ENCODE results near the gene CEP72. TPM values are rescaled to one million over a fixed set of nuclear protein-coding genes. Genes with fewer than 3 reads are reported as not detected.
"Not testable (repeated sequence)": the region's sequence is repeated elsewhere in the genome, so short reads cannot be mapped to it uniquely, and the experiment has no call there.

Gene CEP72
- total RNA-seq, 4 donors from 2014 or later: 2.6 to 9.4 (median 4.2) TPM

DNA sequence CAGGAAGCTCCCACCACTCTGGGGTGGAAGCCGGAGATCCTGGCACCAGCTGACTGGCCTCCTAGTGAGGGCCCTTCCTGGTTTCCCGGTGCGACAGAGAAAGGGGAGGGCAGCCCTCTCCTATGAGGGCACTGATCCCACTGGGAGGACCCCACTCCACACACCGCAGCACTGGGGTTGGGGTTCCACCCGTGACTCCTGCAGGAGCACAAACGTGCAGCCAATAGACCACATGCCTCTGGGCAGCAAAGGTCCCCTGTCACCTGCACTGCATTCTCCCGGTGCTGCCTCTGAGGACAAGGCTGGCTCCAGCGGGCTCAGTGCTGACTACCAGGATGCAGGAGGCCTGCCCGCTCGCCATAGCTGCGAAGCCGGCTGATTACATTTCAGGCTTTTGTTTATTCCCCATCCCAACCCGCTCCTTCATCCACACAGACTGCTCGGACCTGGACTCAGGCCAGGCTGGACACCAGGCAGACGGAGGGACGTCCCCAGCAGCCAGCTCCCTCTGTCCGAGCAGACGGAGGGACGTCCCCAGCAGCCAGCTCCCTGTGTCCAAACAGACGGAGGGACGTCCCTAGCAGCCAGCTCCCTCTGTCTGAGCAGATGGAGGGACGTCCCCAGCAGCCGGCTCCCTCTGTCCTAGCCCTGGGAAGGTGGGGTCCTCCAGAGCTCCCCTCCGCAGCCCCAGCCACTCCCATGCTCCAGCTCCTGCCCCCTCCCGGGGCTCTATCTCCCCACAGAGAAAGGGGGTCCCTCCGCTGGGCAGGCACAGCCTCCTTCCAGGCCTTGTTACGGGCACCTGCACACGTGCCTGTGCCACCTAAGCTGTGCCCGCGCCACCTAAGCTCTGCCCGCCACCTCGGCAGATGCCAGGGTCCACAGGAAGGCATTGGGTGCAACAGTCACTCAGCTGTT is 8.8 kb upstream of the CEP72 start:
- in situ Hi-C loops (cut with MboI; ENCODE audit: low pct_ligation_motif_present in 1 of 4, low pct_unique_long_range_greater_than_20kb in 1 of 4, low sequenced_read_pairs in 3 of 4): no loop called here
- Histone ChIP-seq H3K27ac (no peak overlapping the region), H3K4me3 (no peak overlapping the region), H3K27me3 (peaks cover 35% of the 10 kb centered on the region), H3K36me3 (no peaks in the 10 kb centered on the region), H3K9me3 (no peaks in the 10 kb centered on the region), H3K4me1 (no peaks in the 10 kb centered on the region)
- intact Hi-C loops (cut with DNase I; ENCODE audit: low total_unique reads): no loop called here
- no peak for DNase-seq
- 79 to 90% methylated on average over 2 to 30 of the region's 32 CpGs for WGBS, 2 donors (ENCODE audit: low coverage in 1 of 2)
- TF ChIP-seq POLR2AphosphoS5 (IDR thresholded peaks at IDR 0.05): no peak
- no peak for TF ChIP-seq POLR2A (IDR thresholded peaks at IDR 0.05)
- no peak for TF ChIP-seq EP300 (IDR thresholded peaks at IDR 0.05; ENCODE audit: low read depth)
- TF ChIP-seq, protein P1, sequence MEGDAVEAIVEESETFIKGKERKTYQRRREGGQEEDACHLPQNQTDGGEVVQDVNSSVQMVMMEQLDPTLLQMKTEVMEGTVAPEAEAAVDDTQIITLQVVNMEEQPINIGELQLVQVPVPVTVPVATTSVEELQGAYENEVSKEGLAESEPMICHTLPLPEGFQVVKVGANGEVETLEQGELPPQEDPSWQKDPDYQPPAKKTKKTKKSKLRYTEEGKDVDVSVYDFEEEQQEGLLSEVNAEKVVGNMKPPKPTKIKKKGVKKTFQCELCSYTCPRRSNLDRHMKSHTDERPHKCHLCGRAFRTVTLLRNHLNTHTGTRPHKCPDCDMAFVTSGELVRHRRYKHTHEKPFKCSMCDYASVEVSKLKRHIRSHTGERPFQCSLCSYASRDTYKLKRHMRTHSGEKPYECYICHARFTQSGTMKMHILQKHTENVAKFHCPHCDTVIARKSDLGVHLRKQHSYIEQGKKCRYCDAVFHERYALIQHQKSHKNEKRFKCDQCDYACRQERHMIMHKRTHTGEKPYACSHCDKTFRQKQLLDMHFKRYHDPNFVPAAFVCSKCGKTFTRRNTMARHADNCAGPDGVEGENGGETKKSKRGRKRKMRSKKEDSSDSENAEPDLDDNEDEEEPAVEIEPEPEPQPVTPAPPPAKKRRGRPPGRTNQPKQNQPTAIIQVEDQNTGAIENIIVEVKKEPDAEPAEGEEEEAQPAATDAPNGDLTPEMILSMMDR (IDR thresholded peaks at IDR 0.05): no peak

DNA sequence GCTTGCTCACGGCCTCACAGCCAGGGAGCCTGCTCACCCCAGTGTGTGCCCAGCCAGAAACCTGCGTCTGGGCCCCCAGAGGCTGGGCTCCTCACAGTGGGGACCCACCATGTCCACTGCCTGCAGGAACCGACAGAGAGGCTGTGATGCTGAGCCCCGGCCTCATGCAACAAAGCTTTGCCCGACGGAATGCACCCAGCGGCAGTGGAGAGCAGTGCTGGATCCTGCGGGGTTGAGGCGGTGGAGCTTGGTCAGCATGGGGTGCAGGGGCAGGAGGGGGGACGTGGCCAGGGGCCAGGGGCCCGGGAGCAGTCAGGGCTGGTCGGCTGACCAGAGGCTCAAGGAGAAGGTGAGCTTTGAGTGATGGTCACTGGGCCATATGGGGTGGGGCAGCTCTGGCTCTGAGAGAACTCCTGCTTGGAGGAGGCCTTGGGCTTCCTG is 7.7 kb upstream of the CEP72 start:
- 90% methylated on average over 10 of the region's 12 CpGs; no CpG with 5 or more reads in 1 of the 2 donors for WGBS, 2 donors (ENCODE audit: low coverage in 1 of 2)
- Histone ChIP-seq H3K9me3 (no peaks in the 10 kb centered on the region), H3K27me3 (peaks cover 34% of the 10 kb centered on the region), H3K36me3 (no peaks in the 10 kb centered on the region), H3K4me3 (no peak overlapping the region), H3K4me1 (no peaks in the 10 kb centered on the region), H3K27ac (no peak overlapping the region)
- no peak for DNase-seq
- TF ChIP-seq, protein P1 (IDR thresholded peaks at IDR 0.05): no peak
- TF ChIP-seq POLR2AphosphoS5 (IDR thresholded peaks at IDR 0.05) (no peak), POLR2A (IDR thresholded peaks at IDR 0.05) (no peak), EP300 (IDR thresholded peaks at IDR 0.05; ENCODE audit: low read depth) (no peak)
- intact Hi-C loops (cut with DNase I; ENCODE audit: low total_unique reads): no loop called here
- in situ Hi-C loops (cut with MboI; ENCODE audit: low pct_ligation_motif_present in 1 of 4, low pct_unique_long_range_greater_than_20kb in 1 of 4, low sequenced_read_pairs in 3 of 4): no loop called here

DNA sequence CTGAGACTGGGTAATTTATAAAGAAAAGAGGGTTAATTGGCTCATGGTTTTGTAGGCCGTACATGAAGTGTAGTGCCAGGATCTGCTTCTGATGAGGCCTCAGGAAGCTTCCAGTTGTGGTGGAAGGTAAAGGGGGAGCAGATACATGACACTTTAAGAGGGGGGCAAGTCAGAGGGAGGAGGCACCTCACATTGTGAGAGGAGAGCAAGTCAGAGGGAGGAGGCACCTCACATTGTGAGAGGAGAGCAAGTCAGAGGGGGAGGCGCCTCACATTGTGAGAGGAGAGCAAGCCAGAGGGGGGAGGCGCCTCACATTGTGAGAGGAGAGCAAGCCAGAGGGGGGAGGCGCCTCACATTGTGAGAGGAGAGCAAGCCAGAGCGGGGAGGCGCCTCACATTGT is 7.0 kb upstream of the CEP72 start:
- intact Hi-C loops (cut with DNase I; ENCODE audit: low total_unique reads); H3K4me3 ChIP-seq; in situ Hi-C loops (cut with MboI; ENCODE audit: low pct_ligation_motif_present in 1 of 4, low pct_unique_long_range_greater_than_20kb in 1 of 4, low sequenced_read_pairs in 3 of 4); H3K9me3 ChIP-seq; DNase-seq; H3K27ac ChIP-seq; H3K36me3 ChIP-seq; H3K4me1 ChIP-seq: not testable (repeated sequence)
- peaks cover 34% of the 10 kb centered on the region for H3K27me3 ChIP-seq
- 81 to 91% methylated on average over 4 to 6 of the region's 6 CpGs for WGBS, 2 donors (ENCODE audit: low coverage in 1 of 2)

DNA sequence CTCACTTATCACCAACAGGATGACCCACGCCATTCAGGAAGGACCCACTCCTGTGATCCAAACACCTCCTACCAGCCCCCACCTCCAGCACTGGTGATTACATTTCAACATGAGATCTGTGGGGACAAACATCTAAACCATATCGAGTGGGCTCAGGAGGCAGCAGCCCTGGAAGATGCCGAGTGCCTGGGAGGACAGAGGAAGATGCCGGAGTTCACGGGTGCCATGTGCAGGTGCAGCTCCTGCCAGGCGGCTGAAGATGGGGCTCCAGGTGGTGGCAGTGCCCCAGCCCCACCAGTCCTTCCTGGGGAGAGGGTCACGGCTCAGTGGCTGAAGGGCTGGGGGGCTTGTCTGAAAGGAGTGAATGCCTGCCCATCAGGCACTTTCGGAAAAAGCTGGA is 6.1 kb upstream of the CEP72 start:
- Histone ChIP-seq H3K27ac (no peak overlapping the region), H3K4me1 (no peaks in the 10 kb centered on the region), H3K36me3 (no peaks in the 10 kb centered on the region), H3K9me3 (no peaks in the 10 kb centered on the region), H3K27me3 (peaks cover 32% of the 10 kb centered on the region), H3K4me3 (no peak overlapping the region)
- no peak for DNase-seq
- intact Hi-C loops (cut with DNase I; ENCODE audit: low total_unique reads): no loop called here
- WGBS, 2 donors (ENCODE audit: low coverage in 1 of 2): 85% methylated on average over 8 of the region's 8 CpGs; no CpG with 5 or more reads in 1 of the 2 donors
- TF ChIP-seq EP300 (IDR thresholded peaks at IDR 0.05; ENCODE audit: low read depth) (no peak), POLR2A (IDR thresholded peaks at IDR 0.05) (no peak), POLR2AphosphoS5 (IDR thresholded peaks at IDR 0.05) (no peak)
- TF ChIP-seq, protein P1 (IDR thresholded peaks at IDR 0.05): no peak
- in situ Hi-C loops (cut with MboI; ENCODE audit: low pct_ligation_motif_present in 1 of 4, low pct_unique_long_range_greater_than_20kb in 1 of 4, low sequenced_read_pairs in 3 of 4): no loop called here

Measured in transverse colon (tissue), 4 donors.